GM18870 (cell line): ENCODE results near the gene TERT.
"Not testable (repeated sequence)": the region's sequence is repeated elsewhere in the genome, so short reads cannot be mapped to it uniquely, and the experiment has no call there.

Source experiments
- ATAC-seq: cut with Tn5 transposase; IDR thresholded peaks from one replicate; pipeline ENCODE4 v1.9.1; 2021; ENCODE audit warnings: moderate library complexity; ENCODE audit not compliant: unreplicated experiment

Gene TERT

DNA sequence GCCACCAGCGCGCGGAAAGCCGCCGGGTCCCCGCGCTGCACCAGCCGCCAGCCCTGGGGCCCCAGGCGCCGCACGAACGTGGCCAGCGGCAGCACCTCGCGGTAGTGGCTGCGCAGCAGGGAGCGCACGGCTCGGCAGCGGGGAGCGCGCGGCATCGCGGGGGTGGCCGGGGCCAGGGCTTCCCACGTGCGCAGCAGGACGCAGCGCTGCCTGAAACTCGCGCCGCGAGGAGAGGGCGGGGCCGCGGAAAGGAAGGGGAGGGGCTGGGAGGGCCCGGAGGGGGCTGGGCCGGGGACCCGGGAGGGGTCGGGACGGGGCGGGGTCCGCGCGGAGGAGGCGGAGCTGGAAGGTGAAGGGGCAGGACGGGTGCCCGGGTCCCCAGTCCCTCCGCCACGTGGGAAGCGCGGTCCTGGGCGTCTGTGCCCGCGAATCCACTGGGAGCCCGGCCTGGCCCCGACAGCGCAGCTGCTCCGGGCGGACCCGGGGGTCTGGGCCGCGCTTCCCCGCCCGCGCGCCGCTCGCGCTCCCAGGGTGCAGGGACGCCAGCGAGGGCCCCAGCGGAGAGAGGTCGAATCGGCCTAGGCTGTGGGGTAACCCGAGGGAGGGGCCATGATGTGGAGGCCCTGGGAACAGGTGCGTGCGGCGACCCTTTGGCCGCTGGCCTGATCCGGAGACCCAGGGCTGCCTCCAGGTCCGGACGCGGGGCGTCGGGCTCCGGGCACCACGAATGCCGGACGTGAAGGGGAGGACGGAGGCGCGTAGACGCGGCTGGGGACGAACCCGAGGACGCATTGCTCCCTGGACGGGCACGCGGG, at the start of gene TERT:
Gene TERT, minus strand, starts transcription at position 234 of the 815 bp plus-strand sequence. Its CDS starts 79 bp downstream, at position 155.
- no peak for ATAC-seq

DNA sequence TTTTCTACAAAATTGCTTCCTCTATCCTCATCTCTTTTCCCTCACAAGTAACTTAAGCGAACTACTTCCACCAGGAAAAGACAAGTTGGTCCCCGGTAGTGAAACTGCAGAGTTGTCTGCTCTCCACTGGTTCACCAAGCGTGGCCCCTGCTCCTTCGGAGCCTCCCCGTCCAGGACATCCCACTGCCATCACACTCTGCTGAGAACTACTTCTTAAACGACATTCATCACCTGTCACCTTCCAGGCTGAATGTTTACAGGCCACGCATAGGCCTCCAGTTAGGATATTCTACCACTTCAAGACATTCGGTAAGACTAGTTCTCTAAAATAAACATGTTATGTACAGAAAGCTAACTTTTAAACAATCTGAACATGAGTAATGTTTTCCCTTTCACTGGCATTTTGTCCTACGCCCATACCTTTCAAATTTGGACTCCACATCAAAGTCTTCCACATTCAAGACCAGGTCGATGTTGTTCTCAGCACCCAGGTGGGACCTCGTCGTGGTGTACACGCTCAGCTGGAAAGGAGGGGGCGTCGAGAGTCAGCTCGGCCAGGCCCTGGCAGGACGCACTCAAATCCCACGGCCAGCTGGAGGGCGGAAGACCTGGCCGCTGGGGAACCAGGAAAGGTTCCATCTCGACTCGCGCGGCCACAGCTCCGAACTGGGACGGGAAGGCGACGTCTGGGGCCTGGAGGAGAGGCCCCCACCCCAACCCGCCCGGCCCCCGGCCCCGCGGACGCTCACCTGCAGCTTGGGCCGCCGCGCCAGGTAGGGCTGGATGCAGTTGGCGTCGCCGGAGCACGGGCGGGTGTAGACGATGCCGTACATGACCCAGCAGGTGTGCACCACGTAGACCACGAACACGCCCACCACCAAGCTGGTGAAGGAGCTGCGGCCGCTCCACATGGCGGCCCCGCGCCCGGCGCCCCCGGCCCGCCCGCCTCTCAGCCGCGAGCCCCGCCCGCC, 49.3 kb upstream of the TERT start:
- no peak for ATAC-seq

DNA sequence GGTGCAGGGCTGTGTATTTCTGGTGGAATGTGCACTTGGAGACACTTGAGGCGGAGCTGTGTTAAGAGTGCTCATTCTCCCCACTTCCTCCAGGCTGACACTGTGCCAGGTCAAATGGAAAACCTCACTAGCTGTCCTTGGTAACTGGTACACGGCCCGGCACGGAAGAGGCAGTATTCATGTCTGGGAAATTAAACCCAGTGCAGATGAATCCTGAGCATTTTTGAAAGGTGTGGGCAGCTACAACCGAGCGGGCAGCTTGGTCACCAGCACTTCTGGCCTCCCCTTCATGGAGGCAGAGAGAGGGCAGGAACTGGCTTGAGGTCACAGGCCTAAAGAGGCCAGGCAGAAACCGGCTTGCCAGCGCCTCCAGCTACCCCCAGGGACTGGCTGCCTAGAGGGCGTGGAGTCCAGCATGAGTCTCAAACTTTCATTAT, 48.5 kb upstream of the TERT start:
- ATAC-seq, result no peak

DNA sequence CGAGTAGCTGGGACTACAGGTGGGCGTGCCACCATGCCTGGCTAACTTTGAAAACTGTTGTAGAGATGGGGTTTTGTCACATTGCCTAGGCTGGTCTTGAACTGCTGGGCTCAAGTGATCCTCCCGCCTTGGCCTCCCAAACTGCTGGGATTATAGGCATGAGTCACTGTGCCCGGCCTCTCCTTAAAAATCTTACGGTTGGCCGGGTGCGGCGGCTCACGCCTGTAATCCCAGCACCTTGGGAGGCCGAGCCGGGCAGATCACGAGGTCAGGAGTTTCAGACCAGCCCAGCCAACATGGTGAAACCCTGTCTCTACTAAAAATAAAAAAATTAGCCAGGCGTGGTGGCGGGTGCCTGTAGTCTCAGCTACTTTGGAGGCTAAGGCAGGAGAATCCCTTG, 47.8 kb upstream of the TERT start:
- ATAC-seq, result not testable (repeated sequence)

DNA sequence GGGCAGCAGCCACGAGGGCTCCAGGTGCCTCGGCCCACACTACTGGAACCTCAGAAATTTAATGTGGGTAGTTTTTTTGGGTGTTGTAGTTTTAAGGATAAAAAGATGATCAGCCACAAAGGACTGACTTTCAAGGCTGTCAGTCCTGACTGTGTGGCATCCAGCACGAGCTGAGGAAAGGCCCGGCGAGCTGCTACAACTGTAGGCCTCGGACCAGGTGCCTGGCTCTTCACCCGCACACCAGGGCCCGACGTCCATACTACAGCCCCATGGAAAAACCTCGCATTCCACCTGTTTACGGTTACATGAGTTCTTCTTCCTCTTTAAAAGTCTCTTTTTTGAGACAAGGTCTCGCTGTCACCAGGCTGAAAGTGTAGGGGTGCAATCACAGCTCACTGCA, 47.4 kb upstream of the TERT start:
- ATAC-seq, result no peak

DNA sequence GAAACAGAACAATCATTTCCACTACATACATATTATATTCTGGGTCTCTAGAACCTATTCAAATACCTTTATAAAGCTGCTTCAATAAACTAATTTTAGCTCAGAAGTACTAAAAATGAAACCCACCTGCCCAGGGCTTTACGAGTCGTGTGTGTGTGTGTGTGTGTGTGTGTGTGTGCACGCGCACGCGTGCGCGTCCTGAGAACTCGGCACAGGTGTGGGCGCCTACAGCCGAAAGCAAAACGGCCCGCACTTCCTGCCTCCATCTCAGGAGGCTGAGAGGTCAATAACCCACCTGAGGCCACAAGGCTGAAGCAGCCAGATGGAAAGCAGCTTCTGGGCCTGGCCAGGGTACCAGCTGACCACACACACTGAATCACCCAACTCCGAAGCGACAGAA, 47.0 kb upstream of the TERT start:
- ATAC-seq, result no peak

DNA sequence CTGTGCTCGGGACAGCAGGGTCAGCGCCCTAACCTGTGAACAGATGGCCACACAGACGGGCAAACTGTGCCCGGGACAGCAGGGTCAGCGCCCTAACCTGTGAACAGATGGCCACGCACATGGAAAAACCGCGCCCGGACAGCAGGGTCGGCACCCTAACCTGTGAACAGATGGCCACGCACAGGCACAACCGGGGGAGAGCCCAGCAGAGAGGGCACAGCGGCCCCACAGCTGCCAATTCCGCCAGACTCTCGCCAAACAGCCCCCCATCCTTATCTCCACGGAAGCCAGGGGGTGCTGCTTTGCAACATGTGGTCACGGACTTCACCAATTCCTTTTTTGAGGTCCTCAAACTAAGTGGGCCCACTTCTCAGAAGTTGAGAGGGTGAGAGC, 44.9 kb upstream of the TERT start:
- ATAC-seq, result not testable (repeated sequence)

DNA sequence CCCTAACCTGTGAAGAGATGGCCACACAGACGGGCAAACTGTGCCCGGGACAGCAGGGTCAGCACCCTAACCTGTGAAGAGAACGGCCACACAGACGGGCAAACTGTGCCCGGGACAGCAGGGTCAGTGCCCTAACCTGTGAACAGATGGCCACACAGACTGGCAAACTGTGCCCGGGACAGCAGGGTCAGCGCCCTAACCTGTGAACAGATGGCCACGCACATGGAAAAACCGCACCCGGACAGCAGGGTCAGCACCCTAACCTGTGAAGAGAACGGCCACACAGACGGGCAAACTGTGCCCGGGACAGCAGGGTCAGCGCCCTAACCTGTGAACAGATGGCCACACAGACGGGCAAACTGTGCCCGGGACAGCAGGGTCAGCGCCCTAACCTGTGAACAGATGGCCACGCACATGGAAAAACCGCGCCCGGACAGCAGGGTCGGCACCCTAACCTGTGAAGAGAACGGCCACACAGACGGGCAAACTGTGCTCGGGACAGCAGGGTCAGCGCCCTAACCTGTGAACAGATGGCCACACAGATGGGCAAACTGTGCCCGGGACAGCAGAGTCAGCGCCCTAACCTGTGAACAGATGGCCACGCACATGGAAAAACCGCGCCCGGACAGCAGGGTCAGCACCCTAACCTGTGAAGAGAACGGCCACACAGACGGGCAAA, 44.4 kb upstream of the TERT start:
- ATAC-seq, result not testable (repeated sequence)

DNA sequence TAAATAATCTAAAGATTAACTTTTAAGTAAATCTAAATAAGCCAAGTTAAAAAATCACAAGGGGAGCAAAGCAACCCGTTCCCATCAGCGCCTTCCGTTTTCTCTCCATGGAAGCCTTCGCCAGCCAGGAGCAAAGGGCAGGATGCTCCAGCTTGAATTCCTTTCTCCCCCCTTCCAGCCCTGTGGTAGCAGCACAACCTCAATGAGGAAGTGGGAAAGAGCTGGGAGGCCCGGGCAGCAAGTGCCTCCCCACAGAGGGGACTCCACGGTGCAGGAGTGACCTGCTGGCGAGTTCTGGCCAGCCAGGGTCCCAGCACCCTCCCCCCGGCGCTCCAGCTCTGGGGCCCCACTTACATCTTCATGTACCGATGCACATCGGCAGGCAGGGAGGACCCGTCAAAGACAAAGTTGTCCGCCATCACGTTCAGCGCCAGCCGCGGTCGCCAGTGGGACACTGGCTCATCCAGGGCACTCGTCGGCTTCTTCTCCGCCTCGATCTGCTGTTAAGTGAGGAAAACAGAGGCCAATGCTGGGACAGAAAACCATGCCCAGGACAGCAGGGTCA, 43.7 kb upstream of the TERT start:
- no peak for ATAC-seq

DNA sequence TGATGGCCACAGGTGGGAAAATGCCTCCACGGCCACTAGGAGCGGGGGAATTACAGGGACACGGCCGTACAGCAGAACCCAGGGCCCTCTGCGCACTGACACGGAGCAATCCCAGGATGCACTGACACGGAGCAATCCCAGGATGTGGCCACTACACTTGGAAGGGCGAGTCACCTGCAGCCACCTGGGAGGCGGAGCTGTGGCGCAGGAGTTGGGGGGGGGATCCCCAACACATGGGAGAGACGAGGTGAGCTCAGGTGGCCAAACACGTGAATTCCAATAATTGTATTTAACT, 43.3 kb upstream of the TERT start:
- ATAC-seq, result no peak

DNA sequence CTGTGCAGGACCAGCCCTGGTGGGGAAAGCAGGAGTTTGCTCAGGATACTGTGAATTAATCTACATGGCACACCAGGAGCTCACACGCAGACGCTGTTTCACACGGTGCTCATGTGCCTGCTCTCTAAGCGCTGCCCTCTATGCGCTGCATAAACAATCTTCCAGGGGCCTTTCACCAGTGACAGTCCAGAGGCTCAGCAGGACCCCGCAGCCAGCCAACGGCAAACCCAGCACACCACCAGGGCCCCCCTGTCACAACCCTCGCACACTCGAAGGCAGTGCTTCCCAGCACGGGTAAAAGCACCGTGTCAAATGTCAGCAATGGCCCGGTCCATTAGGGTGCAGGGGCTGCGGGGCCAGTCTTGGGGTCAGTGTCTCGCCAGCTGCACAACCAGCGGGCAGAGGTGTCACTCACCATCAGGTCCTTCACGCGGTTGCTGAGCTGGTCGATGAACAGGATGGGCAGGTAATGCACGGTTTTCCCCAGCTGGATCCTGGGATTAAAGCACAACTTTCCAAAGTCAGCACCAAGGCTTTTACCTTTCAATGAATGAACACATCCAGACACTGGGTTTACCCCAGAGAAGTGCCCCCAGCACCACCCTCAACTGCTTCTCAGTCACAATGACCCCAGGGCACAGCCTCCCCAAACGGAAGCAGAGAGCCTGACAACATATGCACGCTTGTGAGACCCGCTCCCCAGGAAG, 42.8 kb upstream of the TERT start:
- ATAC-seq, result no peak

DNA sequence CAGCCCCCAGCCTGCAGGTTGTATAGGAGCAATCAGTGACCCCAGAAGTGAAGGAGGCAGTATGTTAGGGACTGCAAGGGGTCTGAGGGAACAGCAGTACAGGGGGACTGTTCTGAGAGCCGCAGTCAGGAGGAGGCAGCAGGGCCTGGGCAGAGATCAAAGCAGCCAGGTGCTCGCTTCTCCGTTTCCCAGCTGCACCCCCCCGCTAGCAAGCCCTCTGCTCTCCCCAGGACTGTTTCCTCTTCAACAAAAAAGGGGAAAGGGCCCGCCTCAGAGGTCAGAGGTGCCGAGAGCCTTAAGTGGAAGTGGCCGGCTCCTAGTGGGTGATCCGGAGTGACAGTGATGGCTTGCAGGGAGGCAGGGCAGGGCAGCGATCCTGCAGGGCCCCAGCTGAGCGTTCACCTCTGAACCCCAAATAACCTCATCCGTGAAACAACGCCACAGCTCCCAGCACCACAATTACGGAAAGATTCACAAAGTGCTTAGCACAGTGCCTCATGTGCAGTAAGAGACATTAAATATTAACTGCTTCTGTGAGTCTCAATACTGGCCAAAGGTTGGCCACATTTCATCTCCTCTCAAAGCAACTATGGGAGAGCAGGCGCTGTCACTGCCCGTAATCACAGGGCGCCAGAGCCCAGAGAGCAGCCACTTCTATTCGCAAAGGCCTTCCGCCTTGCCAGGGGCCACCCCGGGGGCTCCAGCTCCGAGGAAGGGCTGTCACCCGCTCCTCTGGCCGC, 42.1 kb upstream of the TERT start:
- ATAC-seq, result no peak

DNA sequence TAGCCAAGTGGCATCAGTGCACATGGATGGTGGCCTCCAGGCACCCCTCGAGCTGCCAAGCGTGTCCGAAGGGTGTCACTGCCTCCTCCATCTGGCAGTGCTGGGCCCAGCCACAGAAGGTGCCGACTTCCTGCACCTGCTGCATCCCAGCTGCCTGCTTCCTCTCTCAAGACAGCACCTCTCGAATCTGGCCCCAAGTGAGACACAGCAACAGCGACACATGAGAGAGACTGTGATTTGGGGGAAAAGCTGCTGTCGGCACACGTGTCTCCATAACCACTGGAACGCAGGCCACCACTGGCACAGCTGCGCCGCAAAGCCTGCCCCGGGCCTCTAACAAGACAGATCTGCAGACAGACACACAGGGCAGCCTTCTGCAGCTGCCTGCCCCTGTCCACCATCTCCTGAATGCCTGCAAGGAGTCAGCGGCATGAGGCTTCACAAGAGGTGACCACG, 41.3 kb upstream of the TERT start:
- no peak for ATAC-seq

DNA sequence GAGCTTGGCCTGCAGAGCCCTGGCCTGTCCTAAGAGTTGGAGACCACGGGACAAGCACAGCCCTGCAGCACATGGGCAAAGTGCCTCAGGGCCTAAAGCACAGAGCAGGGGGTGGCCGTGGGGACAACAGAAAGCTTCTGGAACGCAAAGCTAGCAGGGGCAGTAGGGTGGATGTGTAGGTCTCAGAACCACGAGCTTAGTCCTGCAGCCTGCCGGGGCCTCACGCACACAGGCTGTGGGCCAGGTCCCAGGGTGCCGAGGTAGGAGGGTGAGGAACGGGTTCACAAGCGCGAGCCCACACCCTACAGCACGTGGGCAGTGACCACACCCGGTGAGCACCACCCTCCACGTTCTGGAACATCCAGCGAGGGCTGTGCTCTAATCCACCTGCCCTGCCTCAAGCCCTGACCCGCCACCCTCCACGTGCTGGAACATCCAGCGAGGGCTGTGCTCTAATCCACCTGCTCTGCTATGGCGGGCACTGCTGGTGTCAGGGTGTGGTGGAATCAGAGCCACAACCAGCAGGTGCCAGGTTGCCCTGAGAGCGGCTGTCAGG, 40.8 kb upstream of the TERT start:
- ATAC-seq, result no peak

DNA sequence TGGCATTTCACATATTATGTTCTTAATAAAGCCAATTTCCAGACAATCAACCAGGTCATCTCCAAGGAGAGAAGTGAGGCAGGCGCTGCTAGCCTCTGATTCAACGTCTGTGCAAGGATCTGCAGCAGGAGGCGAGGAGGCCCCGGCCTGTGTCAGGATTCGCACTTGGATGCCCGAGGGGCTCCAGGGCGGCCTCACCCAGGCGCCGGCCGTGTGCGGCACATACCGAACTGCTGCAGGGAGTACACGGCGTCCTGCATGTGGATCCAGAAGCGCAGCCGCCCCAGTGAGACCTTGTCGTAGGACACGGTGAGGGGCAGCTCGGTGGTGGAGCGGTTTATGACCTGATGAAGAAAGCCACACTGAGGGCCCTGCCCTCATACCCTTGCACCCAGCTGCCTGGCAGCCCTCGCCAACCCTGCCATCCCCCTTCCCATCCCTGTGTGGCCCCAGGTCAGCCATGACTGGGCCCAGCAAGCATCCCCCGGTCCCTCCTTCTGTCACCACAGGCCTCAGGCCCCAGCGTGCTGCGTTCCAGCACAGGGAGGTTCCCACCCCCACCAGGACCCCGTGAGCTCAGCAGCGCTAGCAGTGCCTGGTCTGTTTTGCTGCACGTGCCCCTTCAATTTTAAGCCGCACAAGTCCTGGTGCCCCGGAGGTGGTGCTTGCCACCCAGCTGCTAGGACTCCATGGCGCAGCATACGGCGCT, 40.1 kb upstream of the TERT start:
- no peak for ATAC-seq

DNA sequence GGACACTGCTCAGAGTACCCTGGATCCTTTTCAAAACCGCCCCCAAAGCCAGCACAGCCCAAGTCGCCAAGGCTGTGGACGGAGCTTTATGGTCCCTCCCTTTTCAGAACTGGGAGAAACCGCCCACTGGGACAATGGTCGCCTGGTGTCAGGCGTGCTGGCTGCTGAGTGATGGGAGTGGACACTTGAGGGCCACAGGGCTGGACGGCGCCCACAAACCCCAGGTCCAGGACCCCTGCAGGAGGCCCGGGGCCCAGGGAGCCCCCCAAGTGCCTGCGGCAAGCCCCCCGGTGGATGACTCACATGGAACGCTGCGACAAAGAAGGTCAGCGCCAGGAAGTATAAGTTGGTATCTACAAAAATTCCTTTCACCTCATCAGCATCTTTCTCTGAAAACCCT, 39.1 kb upstream of the TERT start:
- ATAC-seq, result no peak

DNA sequence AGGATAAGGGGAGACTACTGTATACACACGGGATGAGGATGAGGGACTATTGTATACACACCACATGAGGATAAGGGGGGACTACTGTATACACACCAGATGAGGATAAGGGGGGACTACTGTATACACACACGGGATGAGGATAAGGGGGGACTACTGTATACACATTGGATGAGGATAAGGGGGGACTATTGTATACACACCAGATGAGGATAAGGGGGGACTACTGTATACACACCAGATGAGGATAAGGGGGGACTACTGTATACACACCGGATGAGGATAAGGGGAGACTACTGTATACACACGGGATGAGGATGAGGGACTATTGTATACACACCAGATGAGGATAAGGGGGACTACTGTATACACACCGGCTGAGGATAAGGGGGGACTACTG, 38.4 kb upstream of the TERT start:
- ATAC-seq, result not testable (repeated sequence)

DNA sequence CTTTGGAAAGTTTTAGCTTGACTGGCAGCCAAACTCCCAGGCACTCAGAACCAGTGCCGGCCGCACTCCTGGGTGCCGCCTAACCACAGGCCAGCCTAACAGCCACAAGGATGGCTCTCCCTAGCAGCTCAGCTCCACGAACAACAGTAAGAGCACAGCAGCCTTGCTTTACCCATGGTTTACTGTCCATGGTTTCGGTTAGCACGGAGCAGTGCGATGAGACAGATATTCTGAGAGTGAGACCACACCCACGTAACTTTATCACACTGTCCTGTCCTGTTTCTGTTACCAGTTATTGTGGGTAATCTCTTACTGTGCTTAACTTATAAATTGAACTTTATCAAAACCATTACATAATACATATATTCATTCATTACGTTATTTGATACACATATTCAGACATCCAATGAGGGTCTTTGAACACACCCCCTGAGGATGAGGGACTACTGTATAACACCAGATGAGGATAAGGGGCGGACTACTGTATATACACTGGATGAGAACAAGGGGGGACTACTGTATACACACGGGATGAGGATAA, 37.7 kb upstream of the TERT start:
- ATAC-seq, result no peak
